Measurements from ENCODE around the gene SEMA6B.

DNA sequence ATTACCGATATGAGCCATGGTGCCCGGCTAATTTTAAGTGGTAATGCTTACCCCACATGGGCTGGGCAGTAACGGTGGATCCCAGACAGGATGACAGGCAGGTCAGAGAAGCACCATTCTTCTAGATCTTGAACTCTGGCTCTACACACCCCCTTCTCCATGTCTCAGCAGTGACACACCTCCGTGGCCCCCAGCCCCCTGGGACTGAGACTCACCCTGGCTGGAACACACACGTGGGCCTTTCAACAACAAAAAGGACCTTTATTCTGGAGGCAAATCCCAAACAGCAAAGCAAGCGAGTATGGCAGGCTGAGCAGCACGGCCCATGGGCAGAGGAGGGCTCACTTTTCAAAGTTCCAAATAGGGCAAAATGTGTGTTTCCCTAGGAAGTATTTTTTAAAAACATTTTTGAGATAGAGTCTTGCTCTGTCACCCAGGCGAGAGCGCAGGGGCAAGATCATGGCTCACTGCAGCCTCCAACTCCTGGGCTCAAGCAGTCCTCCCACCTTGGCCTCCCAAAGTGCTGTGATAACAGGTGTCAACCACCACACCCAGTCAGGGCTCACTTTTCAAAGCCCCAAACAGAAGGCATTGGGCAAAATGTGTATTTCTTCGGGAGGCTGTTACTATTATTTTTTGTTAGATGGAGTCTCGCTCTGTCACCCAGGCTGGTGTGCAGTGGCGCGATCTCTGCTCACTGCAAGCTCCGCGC lies 37.0 kb downstream of the SEMA6B start:
- TF ChIP-seq SIN3A (IDR thresholded peaks at IDR 0.05; ENCODE audit: borderline replicate concordance, insufficient read depth, low read length) (no peak), POLR2AphosphoS5 (IDR thresholded peaks at IDR 0.05; ENCODE audit: low read depth, low read length) (no peak), FOXP2 (optimal IDR thresholded peaks at IDR 0.05; ENCODE audit: borderline replicate concordance, extremely low read depth, extremely low read length, insufficient read depth) (no peak), REST (IDR thresholded peaks at IDR 0.05; ENCODE audit: insufficient read depth in 1 of 2, low read depth in 2 of 2, low read length in 2 of 2) (no peak), TAF1 (IDR thresholded peaks at IDR 0.05; ENCODE audit: borderline replicate concordance, insufficient read depth, low read length) (no peak)
